ENCODE measurements around the gene MT1HL1. TPM values are rescaled to one million over a fixed set of nuclear protein-coding genes. Genes with fewer than 3 reads are reported as not detected.

MT1HL1 gene
- total RNA-seq, 1 experiment from 2014 or later, result not detected

DNA sequence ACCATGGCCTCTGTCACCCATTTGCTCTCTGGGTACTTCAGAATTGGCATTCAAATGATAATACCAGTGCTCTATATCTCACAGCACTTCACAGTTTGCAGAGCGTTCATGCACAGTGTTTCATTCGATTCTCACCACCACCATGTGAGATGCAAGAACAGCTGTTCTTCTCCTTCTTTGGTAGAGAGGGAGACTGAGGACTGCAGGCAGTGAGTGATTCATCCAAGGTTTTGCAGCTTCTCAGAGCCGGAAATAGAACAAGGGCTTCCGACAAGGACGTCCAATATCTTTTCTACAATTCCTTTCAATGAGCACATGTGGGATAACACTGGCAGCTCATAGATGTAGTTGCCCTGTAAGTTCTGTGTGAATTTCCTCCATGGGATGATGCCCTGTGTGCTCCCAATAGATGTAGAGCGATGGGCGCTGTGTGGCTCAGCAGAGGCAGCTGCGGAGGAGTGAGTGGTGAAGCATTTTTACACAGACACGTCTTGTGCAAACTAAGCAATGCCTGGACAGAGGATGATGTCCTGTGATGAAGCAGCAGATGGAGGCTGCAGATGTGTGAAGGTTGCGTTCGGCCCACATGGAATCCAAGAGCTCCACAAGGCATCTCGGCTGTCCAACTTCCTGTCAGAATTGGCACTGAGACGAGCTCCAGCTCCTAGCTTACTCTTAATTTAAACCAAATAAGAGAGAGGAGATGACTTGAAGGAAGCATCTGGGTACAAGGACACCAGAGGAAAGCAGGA is 24.9 kb downstream of the MT1HL1 start:
- intact Hi-C loops (cut with micrococcal nuclease), result no loop called here

More for the DNA sequence above, 24.9 kb downstream of the MT1HL1 start:
- ChIA-PET CTCF (no interaction called here), RAD21 (ENCODE audit: low non-redundant PET in 1 of 2, low total read pairs in 2 of 2, uncharacterized antibody in 2 of 2, unreplicated experiment in 2 of 2) (no interaction called here), POLR2A (no interaction called here)
- H3K4me3 ChIP-seq (replicated peaks in 1 of 2; ENCODE audit: low read depth in 1 of 2, low read length in 2 of 2), result no peak overlapping the region
- H3K27me3 ChIP-seq (ENCODE audit: insufficient read depth, low read length), result no peaks in the 10 kb centered on the region
- BruUV-seq (replicated peaks), result no TSS peak
- H3K79me2 ChIP-seq (ENCODE audit: insufficient read depth, low read length), result no peaks in the 10 kb centered on the region
- H3K4me2 ChIP-seq (ENCODE audit: low read length), result no peak overlapping the region
- H4K20me1 ChIP-seq (ENCODE audit: insufficient read depth), result no peaks in the 10 kb centered on the region
- DNase-seq (ENCODE audit: low read depth, low spot score) (no peak), ATAC-seq (no peak)
- TF ChIP-seq, protein P1, sequence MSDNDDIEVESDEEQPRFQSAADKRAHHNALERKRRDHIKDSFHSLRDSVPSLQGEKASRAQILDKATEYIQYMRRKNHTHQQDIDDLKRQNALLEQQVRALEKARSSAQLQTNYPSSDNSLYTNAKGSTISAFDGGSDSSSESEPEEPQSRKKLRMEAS (IDR thresholded peaks at IDR 0.05), result no peak
- no peak for TF ChIP-seq YY1 (IDR thresholded peaks at IDR 0.05; ENCODE audit: extremely low read depth, insufficient replicate concordance, low read depth, low read length)
- TF ChIP-seq, protein P2, sequence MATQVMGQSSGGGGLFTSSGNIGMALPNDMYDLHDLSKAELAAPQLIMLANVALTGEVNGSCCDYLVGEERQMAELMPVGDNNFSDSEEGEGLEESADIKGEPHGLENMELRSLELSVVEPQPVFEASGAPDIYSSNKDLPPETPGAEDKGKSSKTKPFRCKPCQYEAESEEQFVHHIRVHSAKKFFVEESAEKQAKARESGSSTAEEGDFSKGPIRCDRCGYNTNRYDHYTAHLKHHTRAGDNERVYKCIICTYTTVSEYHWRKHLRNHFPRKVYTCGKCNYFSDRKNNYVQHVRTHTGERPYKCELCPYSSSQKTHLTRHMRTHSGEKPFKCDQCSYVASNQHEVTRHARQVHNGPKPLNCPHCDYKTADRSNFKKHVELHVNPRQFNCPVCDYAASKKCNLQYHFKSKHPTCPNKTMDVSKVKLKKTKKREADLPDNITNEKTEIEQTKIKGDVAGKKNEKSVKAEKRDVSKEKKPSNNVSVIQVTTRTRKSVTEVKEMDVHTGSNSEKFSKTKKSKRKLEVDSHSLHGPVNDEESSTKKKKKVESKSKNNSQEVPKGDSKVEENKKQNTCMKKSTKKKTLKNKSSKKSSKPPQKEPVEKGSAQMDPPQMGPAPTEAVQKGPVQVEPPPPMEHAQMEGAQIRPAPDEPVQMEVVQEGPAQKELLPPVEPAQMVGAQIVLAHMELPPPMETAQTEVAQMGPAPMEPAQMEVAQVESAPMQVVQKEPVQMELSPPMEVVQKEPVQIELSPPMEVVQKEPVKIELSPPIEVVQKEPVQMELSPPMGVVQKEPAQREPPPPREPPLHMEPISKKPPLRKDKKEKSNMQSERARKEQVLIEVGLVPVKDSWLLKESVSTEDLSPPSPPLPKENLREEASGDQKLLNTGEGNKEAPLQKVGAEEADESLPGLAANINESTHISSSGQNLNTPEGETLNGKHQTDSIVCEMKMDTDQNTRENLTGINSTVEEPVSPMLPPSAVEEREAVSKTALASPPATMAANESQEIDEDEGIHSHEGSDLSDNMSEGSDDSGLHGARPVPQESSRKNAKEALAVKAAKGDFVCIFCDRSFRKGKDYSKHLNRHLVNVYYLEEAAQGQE (IDR thresholded peaks at IDR 0.05; ENCODE audit: low read depth), result no peak
- TF ChIP-seq ZNF274 (IDR thresholded peaks at IDR 0.05; ENCODE audit: low read depth, low read length), result no peak
- TF ChIP-seq, protein P3, sequence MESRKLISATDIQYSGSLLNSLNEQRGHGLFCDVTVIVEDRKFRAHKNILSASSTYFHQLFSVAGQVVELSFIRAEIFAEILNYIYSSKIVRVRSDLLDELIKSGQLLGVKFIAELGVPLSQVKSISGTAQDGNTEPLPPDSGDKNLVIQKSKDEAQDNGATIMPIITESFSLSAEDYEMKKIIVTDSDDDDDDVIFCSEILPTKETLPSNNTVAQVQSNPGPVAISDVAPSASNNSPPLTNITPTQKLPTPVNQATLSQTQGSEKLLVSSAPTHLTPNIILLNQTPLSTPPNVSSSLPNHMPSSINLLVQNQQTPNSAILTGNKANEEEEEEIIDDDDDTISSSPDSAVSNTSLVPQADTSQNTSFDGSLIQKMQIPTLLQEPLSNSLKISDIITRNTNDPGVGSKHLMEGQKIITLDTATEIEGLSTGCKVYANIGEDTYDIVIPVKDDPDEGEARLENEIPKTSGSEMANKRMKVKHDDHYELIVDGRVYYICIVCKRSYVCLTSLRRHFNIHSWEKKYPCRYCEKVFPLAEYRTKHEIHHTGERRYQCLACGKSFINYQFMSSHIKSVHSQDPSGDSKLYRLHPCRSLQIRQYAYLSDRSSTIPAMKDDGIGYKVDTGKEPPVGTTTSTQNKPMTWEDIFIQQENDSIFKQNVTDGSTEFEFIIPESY (IDR thresholded peaks at IDR 0.05; ENCODE audit: extremely low read depth, insufficient replicate concordance, low read length), result no peak
- TF ChIP-seq TCF7L2 (IDR thresholded peaks at IDR 0.05; ENCODE audit: borderline replicate concordance, extremely low read depth, insufficient read depth, insufficient read length), result no peak
- no peak for TF ChIP-seq SIN3A (IDR thresholded peaks at IDR 0.05; ENCODE audit: low read depth)
- no peak for TF ChIP-seq EZH2 (IDR thresholded peaks at IDR 0.05)
- TF ChIP-seq, protein P4, sequence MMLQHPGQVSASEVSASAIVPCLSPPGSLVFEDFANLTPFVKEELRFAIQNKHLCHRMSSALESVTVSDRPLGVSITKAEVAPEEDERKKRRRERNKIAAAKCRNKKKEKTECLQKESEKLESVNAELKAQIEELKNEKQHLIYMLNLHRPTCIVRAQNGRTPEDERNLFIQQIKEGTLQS (IDR thresholded peaks at IDR 0.05), result no peak
- no peaks in the 10 kb centered on the region for H3K4me1 ChIP-seq (ENCODE audit: control insufficient read depth in 1 of 2, insufficient read depth in 2 of 2, low read length in 2 of 2)
- H2AFZ ChIP-seq (ENCODE audit: low read depth, low read length, poor library complexity, severe bottlenecking), result no peak overlapping the region
- H3K36me3 ChIP-seq (ENCODE audit: control insufficient read depth in 1 of 2, insufficient read depth in 2 of 2, low read length in 2 of 2), result no peaks in the 10 kb centered on the region
- H3K9me3 ChIP-seq (ENCODE audit: control insufficient read depth in 1 of 2, insufficient read depth in 1 of 2, low read depth in 1 of 2, low read length in 2 of 2), result no peaks in the 10 kb centered on the region
- H3K9ac ChIP-seq (ENCODE audit: low read length), result no peak overlapping the region
- no peak overlapping the region for H3K27ac ChIP-seq (ENCODE audit: low read depth, low read length)
- no peaks in the 10 kb centered on the region for H3K9me2 ChIP-seq (ENCODE audit: insufficient read depth)
